ENCODE results near the gene CEP164.
A peak's percentile ranks its signal among the peaks of the same experiment; 100 is the strongest.
"Not testable (repeated sequence)": the region's sequence is repeated elsewhere in the genome, so short reads cannot be mapped to it uniquely, and the experiment has no call there.

CEP164 gene

GRCh38 chr11:117442049-117442868 is 114.6 kb downstream of the CEP164 start:
- no peak for DNase-seq (ENCODE audit: low spot score)

- DNase-seq (ENCODE audit: low spot score) = no peak
Observed at GRCh38 chr11:117442869-117443239, 115.2 kb downstream of the CEP164 start.

GRCh38 chr11:117443266-117444186 is 115.9 kb downstream of the CEP164 start:
- DNase-seq (ENCODE audit: low spot score) = peak; percentile 17

- no peak for DNase-seq (ENCODE audit: low spot score)
Observed at GRCh38 chr11:117444256-117444655, 116.6 kb downstream of the CEP164 start.

GRCh38 chr11:117444711-117445658 is 117.3 kb downstream of the CEP164 start:
- no peak for DNase-seq (ENCODE audit: low spot score)

GRCh38 chr11:117449111-117449693 is 121.5 kb downstream of the CEP164 start:
- DNase-seq (ENCODE audit: low spot score) = peak; percentile 23

- no peak for DNase-seq (ENCODE audit: low spot score)
Observed at GRCh38 chr11:117453886-117454563, 126.4 kb downstream of the CEP164 start.

- no peak for DNase-seq (ENCODE audit: low spot score)
Observed at GRCh38 chr11:117454564-117454917, 126.9 kb downstream of the CEP164 start.

GRCh38 chr11:117456027-117456720 is 128.5 kb downstream of the CEP164 start:
- DNase-seq (ENCODE audit: low spot score) = no peak

- not testable (repeated sequence) for DNase-seq (ENCODE audit: low spot score)
Observed at GRCh38 chr11:117456721-117457029, 129.0 kb downstream of the CEP164 start.

GRCh38 chr11:117457031-117457785 is 129.6 kb downstream of the CEP164 start:
- DNase-seq (ENCODE audit: low spot score) = no peak

- no peak for DNase-seq (ENCODE audit: low spot score)
Observed at GRCh38 chr11:117457835-117458234, 130.2 kb downstream of the CEP164 start.

GRCh38 chr11:117458275-117459122 is 130.8 kb downstream of the CEP164 start:
- no peak for DNase-seq (ENCODE audit: low spot score)

GRCh38 chr11:117459123-117459978 is 131.7 kb downstream of the CEP164 start:
- no peak for DNase-seq (ENCODE audit: low spot score)

GRCh38 chr11:117459979-117460300 is 132.3 kb downstream of the CEP164 start:
- DNase-seq (ENCODE audit: low spot score) = no peak

GRCh38 chr11:117461396-117462182 is 133.9 kb downstream of the CEP164 start:
- no peak for DNase-seq (ENCODE audit: low spot score)

GRCh38 chr11:117462183-117462863 is 134.7 kb downstream of the CEP164 start:
- DNase-seq (ENCODE audit: low spot score) = no peak
